ENCODE results near the gene TRPC6.
"Not testable (repeated sequence)": the region's sequence is repeated elsewhere in the genome, so short reads cannot be mapped to it uniquely, and the experiment has no call there.

Gene TRPC6

GRCh38 chr11:101446238-101446637, 137.6 kb downstream of the TRPC6 start:
- no peak for DNase-seq

DNA sequence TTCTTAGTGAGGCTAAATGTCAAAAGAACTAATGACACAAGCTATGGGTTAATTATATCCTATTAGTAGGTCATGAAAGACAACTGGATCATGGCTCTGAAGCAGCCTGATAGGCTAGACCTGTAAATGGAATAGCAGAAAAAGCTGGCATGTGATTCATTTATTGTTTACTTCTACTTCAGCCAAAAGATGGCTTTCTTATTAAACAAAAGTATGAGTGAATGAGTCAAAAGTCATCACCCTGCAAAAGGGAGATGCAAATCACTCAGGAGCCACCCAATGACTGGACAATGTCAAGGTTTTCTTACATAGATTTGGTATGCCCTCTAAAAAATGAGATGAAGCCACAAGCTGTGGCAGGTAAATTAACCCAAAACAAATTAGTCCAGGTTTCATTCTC, 138.0 kb downstream of the TRPC6 start:
- no peak for DNase-seq

GRCh38 chr11:101444851-101445250, 139.0 kb downstream of the TRPC6 start:
- DNase-seq, result no peak

DNA sequence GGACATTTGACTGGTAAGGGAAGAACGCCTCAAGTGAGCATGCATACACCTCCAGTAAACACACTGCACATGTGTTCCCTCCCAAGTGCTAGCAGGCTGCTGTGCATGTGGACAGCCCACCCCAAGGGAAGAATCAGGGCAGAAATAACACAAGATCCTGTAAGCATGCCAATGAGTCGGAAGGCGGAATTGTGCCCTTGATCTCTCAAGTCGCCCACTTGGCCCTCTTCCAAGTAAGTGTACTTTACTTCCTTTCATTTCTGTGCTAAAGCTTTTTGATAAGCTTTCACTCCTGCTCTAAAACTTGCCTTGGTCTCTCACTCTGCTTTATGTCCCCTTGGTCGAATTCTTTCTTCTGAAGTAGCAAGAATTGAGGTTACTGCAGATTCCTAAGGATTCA, 139.6 kb downstream of the TRPC6 start:
- no peak for DNase-seq

- no peak for DNase-seq
These were observed 140.8 kb downstream of the TRPC6 start for GRCh38 chr11:101442936-101443521.

- no peak for DNase-seq
These were observed 141.6 kb downstream of the TRPC6 start for GRCh38 chr11:101442171-101442570.

- DNase-seq, result no peak
These were observed 142.1 kb downstream of the TRPC6 start for GRCh38 chr11:101441747-101442146.

GRCh38 chr11:101439488-101439887, 144.3 kb downstream of the TRPC6 start:
- no peak for DNase-seq

- DNase-seq, result not testable (repeated sequence)
These were observed 145.1 kb downstream of the TRPC6 start for GRCh38 chr11:101438708-101439107.

- no peak for DNase-seq
These were observed 145.7 kb downstream of the TRPC6 start for GRCh38 chr11:101438126-101438525.

DNA sequence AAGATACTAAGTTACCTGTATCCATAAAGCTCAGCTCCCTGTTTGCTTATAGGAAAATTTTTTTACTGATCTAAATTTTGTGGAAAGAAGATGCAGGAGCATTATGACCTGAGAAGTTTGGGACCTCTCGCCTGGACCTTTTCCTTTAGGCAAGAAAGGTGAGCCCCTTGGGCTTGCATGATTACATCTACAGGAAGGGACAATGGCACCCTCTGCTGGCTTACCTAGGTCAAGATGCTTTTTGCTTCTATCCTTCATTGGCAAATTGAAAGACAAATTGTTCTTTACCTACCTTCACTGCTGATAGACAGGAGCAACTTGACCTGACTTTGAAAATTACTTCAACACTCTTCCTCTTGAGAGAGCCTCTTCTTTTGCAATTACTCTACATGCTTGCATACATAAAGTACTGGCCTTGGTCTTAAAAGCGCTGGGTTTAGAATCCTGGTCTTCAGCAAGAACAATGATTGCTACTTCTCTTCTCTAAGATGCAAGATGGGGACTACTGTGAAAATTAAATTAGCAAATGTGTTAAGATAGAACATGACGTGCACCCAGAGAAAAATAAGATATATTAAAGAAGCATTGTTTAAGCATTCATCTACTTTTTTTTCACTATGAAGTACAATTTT, 147.2 kb downstream of the TRPC6 start:
- DNase-seq, result peak; percentile 23

GRCh38 chr11:101435408-101435973, 148.3 kb downstream of the TRPC6 start:
- DNase-seq, result no peak

- no peak for DNase-seq
These were observed 149.7 kb downstream of the TRPC6 start for GRCh38 chr11:101434026-101434643.

DNA sequence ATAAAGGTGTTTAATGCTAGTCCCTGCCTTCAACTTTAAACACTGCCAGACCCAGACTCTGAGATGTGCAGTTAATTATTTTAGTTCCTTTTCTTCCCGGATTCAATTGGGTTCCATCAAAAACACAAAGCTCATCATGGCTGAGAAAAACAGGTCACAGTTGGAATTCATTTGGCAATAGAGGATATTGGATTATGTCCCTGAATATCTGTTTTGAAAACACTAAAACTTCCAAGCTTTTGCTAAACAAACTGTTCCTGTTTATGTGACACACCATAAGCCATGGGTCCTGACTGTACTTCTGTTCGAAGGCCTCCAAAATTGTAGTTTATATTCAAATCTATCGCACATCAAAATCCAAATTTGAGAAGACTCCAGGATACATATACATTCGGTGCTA, 150.7 kb downstream of the TRPC6 start:
- DNase-seq, result no peak

DNA sequence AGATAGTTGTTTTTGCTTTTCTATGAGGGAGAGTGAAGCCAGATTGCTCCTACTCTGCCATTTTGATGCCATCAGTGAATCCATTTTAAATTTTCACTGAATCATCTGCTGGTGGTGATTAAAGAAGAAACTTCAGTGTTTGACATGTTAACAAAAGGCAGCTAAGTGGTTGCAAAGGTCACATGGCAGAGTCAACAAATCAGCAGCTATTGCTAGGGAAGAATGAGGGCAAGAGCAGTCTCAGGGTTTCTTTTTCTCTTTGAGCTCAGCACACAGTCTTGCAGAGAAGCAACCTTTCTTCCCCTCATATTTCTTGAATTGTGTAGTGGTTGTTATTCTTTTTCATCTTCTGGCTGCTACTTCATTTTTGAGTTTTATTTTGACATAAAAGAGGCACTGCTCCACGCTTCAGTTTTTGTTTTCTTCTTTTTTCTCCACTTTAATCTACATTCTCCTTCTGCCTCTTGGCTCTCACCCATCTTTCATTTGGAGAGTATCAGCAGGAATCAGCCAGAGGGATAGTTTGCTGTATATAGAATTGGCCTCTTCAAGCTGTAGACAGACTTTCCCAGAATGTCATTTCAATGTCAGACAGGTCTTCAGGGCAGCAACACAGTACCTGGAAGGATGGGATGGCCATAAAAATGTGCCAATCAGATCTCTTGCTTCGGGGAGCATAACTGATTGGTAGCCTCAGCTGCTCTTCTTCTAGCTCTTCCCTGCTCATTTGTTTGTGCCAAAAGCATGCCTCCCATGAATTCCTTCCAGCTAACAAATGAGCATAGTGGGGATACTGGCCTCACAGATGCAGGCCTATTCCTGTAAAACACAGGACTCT, 153.9 kb downstream of the TRPC6 start:
- no peak for DNase-seq

- peak; percentile 7 for DNase-seq
These were observed 154.9 kb downstream of the TRPC6 start for GRCh38 chr11:101428918-101429317.

DNA sequence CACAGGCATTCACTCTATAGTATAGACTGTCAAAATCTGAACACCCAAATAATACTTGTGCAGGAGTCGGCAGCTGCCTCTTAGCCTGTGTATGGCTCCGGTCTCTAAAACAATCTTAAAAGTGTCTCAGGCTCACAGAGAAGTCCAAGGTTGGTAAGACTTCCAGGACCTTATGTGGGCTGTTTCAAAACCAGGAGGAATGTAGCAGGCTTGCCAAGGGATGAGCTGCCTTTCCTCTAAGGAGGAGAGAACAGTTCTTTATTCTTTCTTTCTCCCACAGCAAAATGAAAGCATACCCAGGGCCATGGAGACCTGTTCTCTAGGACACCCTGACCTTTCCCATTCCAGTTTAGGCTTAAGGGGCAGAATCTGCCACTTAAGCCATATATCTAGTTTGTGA, 176.5 kb downstream of the TRPC6 start:
- DNase-seq, result no peak
